Tibial artery (tissue), 4 donors: ENCODE measurements around the gene OR13C2.

Experiments used
- DNase-seq, 2 donors: peaks; one replicate each; pipeline ENCODE4 v3.0.0-alpha.2; 2019
- H3K27ac ChIP-seq, 2 donors: fragments of 200-600 bp; sonication (generic) in 1 of 2; 1 replicate in 1 of 2; 2 replicates in 1 of 2; pipeline ENCODE4 v1.5.1; 2018 to 2019; ENCODE audit warnings: mild to moderate bottlenecking in 1 of 2
- H3K27me3 ChIP-seq, 2 donors: fragments of 200-600 bp; sonication (generic) in 1 of 2; one replicate each; pipeline versions ENCODE4 v1.5.1 to v1.6.0; 2016 to 2019
- H3K36me3 ChIP-seq, 3 donors: fragments of 200-600 bp; sonication (generic) in 2 of 3; one replicate each; pipeline ENCODE4 v1.5.1; 2016 to 2019; ENCODE audit warnings: mild to moderate bottlenecking in 2 of 3
- H3K4me1 ChIP-seq, 4 donors: fragments of 200-600 bp; sonication (generic) in 2 of 4; 1 replicate in 3 of 4; 2 replicates in 1 of 4; pipeline ENCODE4 v1.5.1; 2016 to 2019
- H3K4me3 ChIP-seq, 2 donors: fragments of 200-600 bp; sonication (generic) in 1 of 2; 1 replicate in 1 of 2; 2 replicates in 1 of 2; pipeline ENCODE4 v1.5.1; 2018 to 2019; ENCODE audit warnings: mild to moderate bottlenecking in 2 of 2
- H3K9me3 ChIP-seq, 3 donors: fragments of 200-600 bp; sonication (generic) in 1 of 3; one replicate each; pipeline ENCODE4 v1.5.1; 2016 to 2019
- intact Hi-C: fragments of 100-400 bp; cut with DNase I; formaldehyde crosslinking; loops from one replicate; pipeline ENCODE4 v1.15.0; 2023; ENCODE audit warnings: low total_unique reads
- TF ChIP-seq, protein P1 (sequence below), 2 experiments: fragments of 200-600 bp in 1 of 2; fragments of 450-650 bp in 1 of 2; IDR thresholded peaks; one replicate each; pipeline ENCODE4 v1.5.1; 2017 to 2019; ENCODE audit warnings: antibody characterized with exemption in 2 of 2, mild to moderate bottlenecking in 1 of 2, moderate library complexity in 1 of 2

The OR13C2 gene

GRCh38 chr9:104564358-104564757 is 41.1 kb downstream of the OR13C2 start:
- no peak for DNase-seq
- H3K9me3 ChIP-seq, result peaks cover 0 to 1% (median 0%) of the 10 kb centered on the region in 3 donors
- TF ChIP-seq, protein P1, sequence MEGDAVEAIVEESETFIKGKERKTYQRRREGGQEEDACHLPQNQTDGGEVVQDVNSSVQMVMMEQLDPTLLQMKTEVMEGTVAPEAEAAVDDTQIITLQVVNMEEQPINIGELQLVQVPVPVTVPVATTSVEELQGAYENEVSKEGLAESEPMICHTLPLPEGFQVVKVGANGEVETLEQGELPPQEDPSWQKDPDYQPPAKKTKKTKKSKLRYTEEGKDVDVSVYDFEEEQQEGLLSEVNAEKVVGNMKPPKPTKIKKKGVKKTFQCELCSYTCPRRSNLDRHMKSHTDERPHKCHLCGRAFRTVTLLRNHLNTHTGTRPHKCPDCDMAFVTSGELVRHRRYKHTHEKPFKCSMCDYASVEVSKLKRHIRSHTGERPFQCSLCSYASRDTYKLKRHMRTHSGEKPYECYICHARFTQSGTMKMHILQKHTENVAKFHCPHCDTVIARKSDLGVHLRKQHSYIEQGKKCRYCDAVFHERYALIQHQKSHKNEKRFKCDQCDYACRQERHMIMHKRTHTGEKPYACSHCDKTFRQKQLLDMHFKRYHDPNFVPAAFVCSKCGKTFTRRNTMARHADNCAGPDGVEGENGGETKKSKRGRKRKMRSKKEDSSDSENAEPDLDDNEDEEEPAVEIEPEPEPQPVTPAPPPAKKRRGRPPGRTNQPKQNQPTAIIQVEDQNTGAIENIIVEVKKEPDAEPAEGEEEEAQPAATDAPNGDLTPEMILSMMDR (IDR thresholded peaks at IDR 0.05), result no peak
- H3K27me3 ChIP-seq, result no peaks in the 10 kb centered on the region
- no peak overlapping the region for H3K27ac ChIP-seq
- no peak overlapping the region for H3K4me3 ChIP-seq
- no peaks in the 10 kb centered on the region for H3K36me3 ChIP-seq
- H3K4me1 ChIP-seq, result no peaks in the 10 kb centered on the region
- intact Hi-C loops, result no loop called here

- H3K4me3 ChIP-seq, result no peak overlapping the region
- no peak overlapping the region for H3K27ac ChIP-seq
- TF ChIP-seq, protein P1 (IDR thresholded peaks at IDR 0.05), result no peak
- intact Hi-C loops, result no loop called here
- no peak for DNase-seq
- H3K9me3 ChIP-seq, result peaks cover 0 to 17% (median 0%) of the 10 kb centered on the region in 3 donors
- H3K4me1 ChIP-seq, result no peaks in the 10 kb centered on the region
- H3K27me3 ChIP-seq, result no peaks in the 10 kb centered on the region
- H3K36me3 ChIP-seq, result no peaks in the 10 kb centered on the region
Measured at GRCh38 chr9:104556830-104557634, 48.4 kb downstream of the OR13C2 start.

- Histone ChIP-seq H3K27ac (no peak overlapping the region), H3K4me1 (no peaks in the 10 kb centered on the region), H3K4me3 (no peak overlapping the region), H3K36me3 (no peaks in the 10 kb centered on the region), H3K9me3 (peaks cover 0 to 17% (median 0%) of the 10 kb centered on the region in 3 donors), H3K27me3 (no peaks in the 10 kb centered on the region)
- TF ChIP-seq, protein P1 (IDR thresholded peaks at IDR 0.05), result no peak
- DNase-seq, result no peak
- intact Hi-C loops, result no loop called here
Measured at GRCh38 chr9:104555521-104555920, 49.9 kb downstream of the OR13C2 start.
